Duodenal mucosa (tissue), 2 donors: ENCODE measurements around the gene TMEM204.

Source experiments
- H3K27ac ChIP-seq: one replicate; pipeline ENCODE4 v1.7.0; 2013; ENCODE audit warnings: low read depth, low read length
- H3K27me3 ChIP-seq, 2 donors: one replicate each; pipeline ENCODE4 v1.7.0; 2013; ENCODE audit warnings: low read length in 2 of 2, control low read depth in 1 of 2; ENCODE audit not compliant: insufficient read depth in 2 of 2, control insufficient read depth in 1 of 2
- H3K36me3 ChIP-seq, 2 donors: one replicate each; pipeline ENCODE4 v1.7.0; 2013; ENCODE audit warnings: low read length in 2 of 2, control low read depth in 1 of 2; ENCODE audit not compliant: insufficient read depth in 2 of 2, control insufficient read depth in 1 of 2
- H3K4me1 ChIP-seq, 2 donors: one replicate each; pipeline ENCODE4 v1.7.0; 2013; ENCODE audit warnings: low read length in 2 of 2, control low read depth in 1 of 2; ENCODE audit not compliant: insufficient read depth in 2 of 2, control insufficient read depth in 1 of 2
- H3K4me3 ChIP-seq, 2 donors: one replicate each; pipeline ENCODE4 v1.7.0; 2013; ENCODE audit warnings: low read length in 2 of 2, low read depth in 1 of 2
- H3K9ac ChIP-seq, 2 donors: one replicate each; pipeline ENCODE4 v1.7.0; 2013; ENCODE audit warnings: low read length in 2 of 2, low read depth in 1 of 2
- H3K9me3 ChIP-seq, 2 donors: one replicate each; pipeline ENCODE4 v1.7.0; 2013; ENCODE audit warnings: low read length in 2 of 2, control low read depth in 1 of 2; ENCODE audit not compliant: control insufficient read depth in 1 of 2

TMEM204 gene

GRCh38 chr16:1530883-1531637 is 2.4 kb upstream of the TMEM204 start:
- peaks cover 0 to 18% of the 10 kb centered on the region in 2 donors for H3K4me1 ChIP-seq
- H3K27ac ChIP-seq = peak overlapping the region; percentile 80

GRCh38 chr16:1531638-1531910 is 1.9 kb upstream of the TMEM204 start:
- Histone ChIP-seq H3K4me1 (peaks cover 0 to 22% of the 10 kb centered on the region in 2 donors), H3K9ac (no peak overlapping the region), H3K27ac (peak overlapping the region; percentile 80), H3K4me3 (peak overlapping the region in 1 of 2 donors; percentile 21), H3K9me3 (no peaks in the 10 kb centered on the region), H3K27me3 (no peaks in the 10 kb centered on the region), H3K36me3 (peaks cover 0 to under 1% of the 10 kb centered on the region in 2 donors)

More at GRCh38 chr16:1530883-1531637, 2.4 kb upstream of the TMEM204 start:
- peak overlapping the region in 1 of 2 donors; percentile 21 for H3K4me3 ChIP-seq
- H3K9me3 ChIP-seq = no peaks in the 10 kb centered on the region
- H3K36me3 ChIP-seq = no peaks in the 10 kb centered on the region
- H3K27me3 ChIP-seq = no peaks in the 10 kb centered on the region
- no peak overlapping the region for H3K9ac ChIP-seq

DNA sequence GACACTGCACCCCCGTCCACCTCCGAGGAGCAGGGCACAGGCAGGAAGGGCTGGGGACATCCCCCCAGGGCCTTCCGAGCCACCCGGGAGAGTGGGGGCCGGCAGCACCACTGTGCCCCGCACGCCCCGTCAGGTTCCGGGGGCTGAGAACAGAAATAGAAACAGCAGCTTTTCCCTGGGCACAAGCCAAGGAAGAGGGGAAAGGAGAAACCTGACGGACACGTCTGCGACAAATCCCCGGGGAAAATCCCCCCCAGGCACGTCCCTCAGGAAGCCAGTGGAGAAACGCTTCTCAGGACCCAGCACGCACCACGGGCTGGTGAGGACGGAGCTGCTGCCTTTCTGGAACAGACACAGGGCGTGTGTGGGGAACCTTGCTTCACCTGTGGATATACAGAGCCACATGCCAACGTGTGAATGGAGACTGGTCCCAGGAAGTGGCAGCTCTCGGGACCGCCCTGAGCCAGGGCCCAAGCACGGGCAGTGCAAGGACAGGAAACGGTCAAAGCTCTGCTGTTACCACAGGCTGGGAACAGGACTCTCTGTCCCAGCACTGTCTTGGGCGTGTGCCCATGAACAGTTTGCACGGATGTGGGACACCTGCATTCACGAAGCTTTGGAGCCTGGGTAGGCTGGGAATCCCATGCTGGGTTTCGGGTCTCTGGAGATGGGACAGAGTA is 1.2 kb upstream of the TMEM204 start:
- peak overlapping the region in 1 of 2 donors; percentile 56 for H3K9ac ChIP-seq

DNA sequence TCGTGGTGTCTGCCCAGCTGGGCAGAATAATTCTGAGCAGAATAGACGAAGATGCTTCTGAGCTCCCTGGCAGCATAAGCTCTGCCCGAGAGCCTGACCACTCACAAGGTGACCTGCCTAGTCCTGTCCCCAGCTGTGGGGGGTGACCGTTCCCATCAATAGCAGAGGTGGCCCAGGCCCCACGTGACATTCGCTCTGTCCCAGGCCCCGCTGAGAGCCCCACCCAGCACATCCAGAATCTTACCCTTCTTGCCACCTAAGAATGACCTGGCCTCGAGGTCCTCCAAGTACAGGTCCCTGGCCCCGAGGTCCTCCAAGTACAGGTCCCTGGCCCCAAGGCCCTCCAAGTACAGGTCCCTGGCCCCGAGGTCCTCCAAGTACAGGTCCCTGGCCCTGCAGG is 695 bp upstream of the TMEM204 start:
- peak overlapping the region; percentile 57 for H3K27ac ChIP-seq
- peak overlapping the region in 1 of 2 donors; percentile 66 for H3K4me3 ChIP-seq
- peak overlapping the region in 1 of 2 donors; percentile 56 for H3K9ac ChIP-seq
- H3K9me3 ChIP-seq = no peaks in the 10 kb centered on the region
- peaks cover 0 to 9% of the 10 kb centered on the region in 2 donors for H3K36me3 ChIP-seq
- H3K4me1 ChIP-seq = peaks cover 0 to 27% of the 10 kb centered on the region in 2 donors
- no peaks in the 10 kb centered on the region for H3K27me3 ChIP-seq

More for the DNA sequence above, 1.2 kb upstream of the TMEM204 start:
- Histone ChIP-seq H3K36me3 (peaks cover 0 to 7% of the 10 kb centered on the region in 2 donors), H3K9me3 (no peaks in the 10 kb centered on the region), H3K4me3 (no peak overlapping the region), H3K27me3 (no peaks in the 10 kb centered on the region), H3K4me1 (peaks cover 0 to 27% of the 10 kb centered on the region in 2 donors), H3K27ac (peak overlapping the region; percentile 57)

DNA sequence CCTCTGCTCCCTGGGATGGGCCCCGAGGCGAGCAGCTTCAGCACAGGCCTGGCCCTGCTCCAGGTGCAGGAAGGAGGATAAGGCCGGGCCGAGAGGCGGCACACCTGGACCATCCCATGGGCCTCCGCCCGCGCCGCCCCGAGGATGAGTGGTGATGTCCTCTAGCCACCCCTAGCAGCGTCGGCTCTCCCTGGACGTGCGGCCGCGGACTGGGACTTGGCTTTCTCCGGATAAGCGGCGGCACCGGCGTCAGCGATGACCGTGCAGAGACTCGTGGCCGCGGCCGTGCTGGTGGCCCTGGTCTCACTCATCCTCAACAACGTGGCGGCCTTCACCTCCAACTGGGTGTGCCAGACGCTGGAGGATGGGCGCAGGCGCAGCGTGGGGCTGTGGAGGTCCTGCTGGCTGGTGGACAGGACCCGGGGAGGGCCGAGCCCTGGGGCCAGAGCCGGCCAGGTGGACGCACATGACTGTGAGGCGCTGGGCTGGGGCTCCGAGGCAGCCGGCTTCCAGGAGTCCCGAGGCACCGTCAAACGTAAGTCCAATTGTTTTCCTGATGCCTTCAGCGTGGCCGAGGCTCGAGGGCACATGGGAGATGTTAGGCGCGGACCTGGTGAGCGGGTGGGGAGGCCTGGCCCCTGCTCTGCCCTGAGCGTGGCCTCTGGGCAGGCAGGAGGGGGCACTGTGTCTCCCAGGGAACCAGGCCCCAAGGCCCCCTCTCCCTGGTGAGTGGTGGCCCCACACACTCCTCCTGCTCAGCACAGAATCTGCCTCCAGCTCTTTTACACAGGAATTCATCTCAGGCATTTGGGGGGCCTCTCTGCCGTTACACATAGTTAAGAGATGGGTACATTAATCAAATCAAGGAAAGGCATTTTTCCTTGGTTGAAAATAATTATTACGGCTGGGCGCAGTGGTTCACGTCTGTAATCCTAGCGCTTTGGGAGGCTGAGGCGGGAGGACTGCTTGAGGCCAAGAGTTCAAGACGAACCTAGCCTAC is 855 bp downstream of the TMEM204 start:
- H3K9ac ChIP-seq = peak overlapping the region; percentile 56 to 72
- peaks cover 0 to 21% of the 10 kb centered on the region in 2 donors for H3K36me3 ChIP-seq
- peak overlapping the region; percentile 66 to 73 for H3K4me3 ChIP-seq
- H3K4me1 ChIP-seq = peaks cover 0 to 21% of the 10 kb centered on the region in 2 donors
- no peaks in the 10 kb centered on the region for H3K9me3 ChIP-seq
- no peaks in the 10 kb centered on the region for H3K27me3 ChIP-seq
- H3K27ac ChIP-seq = peak overlapping the region; percentile 66

DNA sequence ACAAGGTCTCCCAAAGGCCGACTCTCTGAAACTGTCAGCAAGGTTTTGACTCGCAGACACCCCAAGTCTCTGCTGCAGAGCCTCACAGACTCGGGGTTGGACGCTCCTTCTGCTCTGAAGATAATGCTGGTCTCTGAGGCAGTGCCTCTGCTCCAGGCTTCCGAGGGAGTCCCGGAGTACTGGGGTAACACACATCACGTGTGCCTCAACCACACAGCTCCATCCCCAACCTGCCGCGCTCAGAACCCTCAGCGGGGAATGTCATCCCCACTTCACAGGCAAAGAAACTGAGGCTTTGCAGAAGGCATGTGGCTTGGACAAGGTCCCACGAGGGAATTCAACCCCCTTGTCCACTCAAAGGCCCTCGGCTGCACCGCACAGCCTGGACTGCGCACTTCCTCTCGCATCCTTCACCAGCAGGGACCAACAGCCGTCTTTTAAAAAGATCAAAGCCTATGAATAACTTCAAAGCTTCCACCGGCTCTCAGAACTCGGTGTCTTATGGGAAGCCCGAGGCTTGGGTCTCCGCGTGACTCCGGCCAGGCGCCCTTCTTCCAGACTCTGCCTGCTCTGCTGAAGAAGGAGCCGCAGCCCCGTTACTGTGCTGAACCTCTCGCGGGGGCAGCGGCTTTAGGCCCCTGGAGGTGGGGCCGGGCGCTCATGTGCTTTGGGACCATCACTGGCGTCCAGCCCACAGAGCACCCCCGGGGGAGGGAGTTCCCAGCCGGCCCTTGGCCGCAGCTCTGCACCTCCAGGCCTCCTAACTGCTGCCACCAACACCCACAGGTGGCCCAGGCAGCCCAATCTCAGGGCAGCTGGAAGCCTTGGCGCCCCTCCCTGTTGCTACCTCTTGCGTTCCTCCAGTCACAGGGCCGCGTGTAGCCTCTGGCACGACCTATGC is 2.2 kb downstream of the TMEM204 start:
- no peaks in the 10 kb centered on the region for H3K27me3 ChIP-seq
- peak overlapping the region; percentile 66 to 73 for H3K4me3 ChIP-seq
- peaks cover 0 to 21% of the 10 kb centered on the region in 2 donors for H3K4me1 ChIP-seq
- H3K36me3 ChIP-seq = peaks cover 0 to 21% of the 10 kb centered on the region in 2 donors
- H3K9ac ChIP-seq = peak overlapping the region; percentile 54 to 56
- H3K27ac ChIP-seq = peak overlapping the region; percentile 10
- H3K9me3 ChIP-seq = no peaks in the 10 kb centered on the region

- Histone ChIP-seq H3K9ac (peak overlapping the region in 1 of 2 donors; percentile 18), H3K36me3 (peaks cover 0 to 21% of the 10 kb centered on the region in 2 donors), H3K4me3 (peak overlapping the region in 1 of 2 donors; percentile 73), H3K27ac (peak overlapping the region; percentile 42), H3K27me3 (no peaks in the 10 kb centered on the region), H3K9me3 (no peaks in the 10 kb centered on the region), H3K4me1 (peaks cover 0 to 21% of the 10 kb centered on the region in 2 donors)
Observed at GRCh38 chr16:1536601-1537000, 3.1 kb downstream of the TMEM204 start.

- H3K27me3 ChIP-seq = no peaks in the 10 kb centered on the region
- peak overlapping the region; percentile 42 for H3K27ac ChIP-seq
- peak overlapping the region in 1 of 2 donors; percentile 36 for H3K4me3 ChIP-seq
- peak overlapping the region in 1 of 2 donors; percentile 18 for H3K9ac ChIP-seq
- no peaks in the 10 kb centered on the region for H3K9me3 ChIP-seq
- peaks cover 0 to 21% of the 10 kb centered on the region in 2 donors for H3K36me3 ChIP-seq
- H3K4me1 ChIP-seq = peaks cover 0 to 21% of the 10 kb centered on the region in 2 donors
Observed at GRCh38 chr16:1537138-1537577, 3.7 kb downstream of the TMEM204 start.

- Histone ChIP-seq H3K27me3 (no peaks in the 10 kb centered on the region), H3K9ac (no peak overlapping the region), H3K27ac (no peak overlapping the region), H3K36me3 (peaks cover 0 to 26% of the 10 kb centered on the region in 2 donors), H3K4me3 (no peak overlapping the region), H3K4me1 (peaks cover 4 to 26% of the 10 kb centered on the region in 2 donors), H3K9me3 (no peaks in the 10 kb centered on the region)
Observed at GRCh38 chr16:1537763-1538289, 4.4 kb downstream of the TMEM204 start.
